ENCODE measurements around the gene REM2. TPM values are rescaled to one million over a fixed set of nuclear protein-coding genes. Genes with fewer than 3 reads are reported as not detected.
"Not testable (repeated sequence)": the region's sequence is repeated elsewhere in the genome, so short reads cannot be mapped to it uniquely, and the experiment has no call there.

REM2 gene
- total RNA-seq, 4 donors from 2014 or later = 0.57 to 2.1 (median 1.4) TPM

GRCh38 chr14:22849212-22849819 lies 33.7 kb upstream of the REM2 start:
- peak overlapping the region; percentile 63 to 88 (median 74) for H3K27ac ChIP-seq
- H3K4me1 ChIP-seq = peaks cover 0 to 63% (median 7%) of the 10 kb centered on the region in 4 donors
- H3K27me3 ChIP-seq = no peaks in the 10 kb centered on the region
- TF ChIP-seq CTCF (IDR thresholded peaks at IDR 0.05) (no peak), POLR2A (IDR thresholded peaks at IDR 0.05) (no peak)
- H3K36me3 ChIP-seq = peaks cover 0 to 23% (median 0%) of the 10 kb centered on the region in 3 donors
- no peak overlapping the region for H3K4me3 ChIP-seq
- no peaks in the 10 kb centered on the region for H3K9me3 ChIP-seq
- peak in 1 of 3 donors; percentile 65 for DNase-seq

- TF ChIP-seq POLR2A (IDR thresholded peaks at IDR 0.05) = no peak
- no peak for TF ChIP-seq CTCF (IDR thresholded peaks at IDR 0.05)
- H3K4me3 ChIP-seq = no peak overlapping the region
- H3K27ac ChIP-seq = peak overlapping the region; percentile 63 to 88 (median 76)
- H3K9me3 ChIP-seq = no peaks in the 10 kb centered on the region
- no peaks in the 10 kb centered on the region for H3K27me3 ChIP-seq
- peaks cover 0 to 57% (median 7%) of the 10 kb centered on the region in 4 donors for H3K4me1 ChIP-seq
- DNase-seq = peak in 1 of 3 donors; percentile 82
- H3K36me3 ChIP-seq = peaks cover 0 to 4% (median 0%) of the 10 kb centered on the region in 3 donors
Measured at GRCh38 chr14:22850944-22851764, 31.9 kb upstream of the REM2 start.

GRCh38 chr14:22852178-22852577 lies 30.8 kb upstream of the REM2 start:
- not testable (repeated sequence) for DNase-seq, H3K9me3 ChIP-seq, H3K36me3 ChIP-seq, H3K27me3 ChIP-seq, H3K4me3 ChIP-seq
- peaks cover 0 to 47% (median 5%) of the 10 kb centered on the region in 4 donors for H3K4me1 ChIP-seq
- H3K27ac ChIP-seq = peak overlapping the region in 3 of 4 donors; percentile 67 to 88 (median 87)

GRCh38 chr14:22852599-22852939 lies 30.5 kb upstream of the REM2 start:
- Histone ChIP-seq H3K4me1 (peaks cover 0 to 43% (median 4%) of the 10 kb centered on the region in 4 donors), H3K27me3 (no peaks in the 10 kb centered on the region), H3K27ac (peak overlapping the region; percentile 57 to 87 (median 75)), H3K4me3 (peak overlapping the region in 1 of 4 donors; percentile 58), H3K36me3 (no peaks in the 10 kb centered on the region), H3K9me3 (no peaks in the 10 kb centered on the region)
- TF ChIP-seq CTCF (IDR thresholded peaks at IDR 0.05) (no peak), POLR2A (IDR thresholded peaks at IDR 0.05) (no peak)
- peak in 1 of 3 donors; percentile 60 for DNase-seq

GRCh38 chr14:22852940-22853767 lies 29.9 kb upstream of the REM2 start:
- Histone ChIP-seq H3K36me3 (no peaks in the 10 kb centered on the region), H3K4me3 (peak overlapping the region; percentile 30 to 58 (median 51)), H3K4me1 (peaks cover 0 to 37% (median 4%) of the 10 kb centered on the region in 4 donors), H3K27ac (peak overlapping the region; percentile 57 to 87 (median 75)), H3K27me3 (no peaks in the 10 kb centered on the region), H3K9me3 (no peaks in the 10 kb centered on the region)
- TF ChIP-seq POLR2A (IDR thresholded peaks at IDR 0.05) (no peak), CTCF (IDR thresholded peaks at IDR 0.05) (peak; percentile 88 to 98 (median 98))
- peak; percentile 94 to 97 (median 96) for DNase-seq

GRCh38 chr14:22854296-22854695 lies 28.7 kb upstream of the REM2 start:
- not testable (repeated sequence) for H3K4me3 ChIP-seq, H3K27me3 ChIP-seq, H3K27ac ChIP-seq, DNase-seq, H3K9me3 ChIP-seq, H3K36me3 ChIP-seq
- peaks cover 0 to 32% (median 4%) of the 10 kb centered on the region in 4 donors for H3K4me1 ChIP-seq

Data from Peyer's patch (tissue), 4 donors.